Hepatocyte (in vitro differentiated cells): Measurements from ENCODE around the gene ADAMTS14. TPM values are rescaled to one million over a fixed set of nuclear protein-coding genes. Genes with fewer than 3 reads are reported as not detected.

Experiments
- DNase-seq: peaks from one replicate; pipeline ENCODE4 v3.0.0-alpha.2; 2016; ENCODE audit warnings: low spot score
- H2AFZ ChIP-seq: fragments of 200-600 bp; sonication (generic); 2 replicates; pipeline ENCODE4 v1.6.0; 2016; ENCODE audit warnings: antibody characterized with exemption, mild to moderate bottlenecking
- H3K27ac ChIP-seq: fragments of 200-600 bp; sonication (generic); 2 replicates; pipeline ENCODE4 v1.5.1; 2016; ENCODE audit warnings: mild to moderate bottlenecking
- H3K27me3 ChIP-seq: fragments of 200-600 bp; sonication (generic); 2 replicates; pipeline ENCODE4 v1.6.1; 2016
- H3K36me3 ChIP-seq: fragments of 200-600 bp; sonication (generic); replicated peaks from 2 replicates; pipeline ENCODE4 v1.5.1; 2016; ENCODE audit warnings: low read depth; ENCODE audit not compliant: insufficient read depth
- H3K4me1 ChIP-seq: fragments of 200-600 bp; sonication (generic); 2 replicates; pipeline ENCODE4 v1.5.1; 2016; ENCODE audit warnings: mild to moderate bottlenecking, moderate library complexity; ENCODE audit not compliant: insufficient read depth
- H3K4me2 ChIP-seq: fragments of 200-600 bp; sonication (generic); 2 replicates; pipeline ENCODE4 v1.6.0; 2016
- H3K4me3 ChIP-seq: fragments of 200-600 bp; sonication (generic); 2 replicates; pipeline ENCODE4 v1.5.1; 2016; ENCODE audit warnings: mild to moderate bottlenecking
- H3K79me2 ChIP-seq: fragments of 200-600 bp; sonication (generic); 2 replicates; pipeline ENCODE4 v1.6.0; 2017; ENCODE audit warnings: mild to moderate bottlenecking
- H3K9me2 ChIP-seq: fragments of 200-600 bp; sonication (generic); replicated peaks from 2 replicates; pipeline ENCODE4 v1.6.0; 2017; ENCODE audit warnings: mild to moderate bottlenecking; ENCODE audit not compliant: insufficient read depth
- H3K9me3 ChIP-seq: fragments of 200-600 bp; sonication (generic); 2 replicates; pipeline ENCODE4 v1.5.1; 2016; ENCODE audit warnings: low read depth, mild to moderate bottlenecking
- H4K20me1 ChIP-seq: fragments of 200-600 bp; sonication (generic); 2 replicates; pipeline ENCODE4 v1.6.0; 2016; ENCODE audit warnings: mild to moderate bottlenecking; ENCODE audit not compliant: insufficient read depth, poor library complexity, severe bottlenecking
- EZH2 ChIP-seq: fragments of 200-600 bp; sonication (generic); IDR thresholded peaks from 2 replicates; pipeline ENCODE4 v1.6.1; 2016; ENCODE audit warnings: antibody characterized with exemption, mild to moderate bottlenecking, borderline replicate concordance
- EZH2phosphoT487 ChIP-seq: fragments of 200-600 bp; sonication (generic); IDR thresholded peaks from one replicate; pipeline ENCODE4 v1.6.1; 2018; ENCODE audit warnings: antibody characterized with exemption, mild to moderate bottlenecking, low read depth, moderate library complexity; ENCODE audit not compliant: unreplicated experiment, severe bottlenecking
- WGBS: methylation state at CpG from one replicate; pipeline ENCODE4 v1.1.6; 2016; ENCODE audit warnings: low lambda C conversion rate; ENCODE audit errors: missing lambda C conversion rate; 5-methylcytosine and 5-hydroxymethylcytosine counted together
- polyA plus RNA-seq: library from polyadenylated mRNA; unstranded; fragments of >200 nt; fragmentation: Nextera tagmentation; extraction: Ambion mirVana; gene quantifications from 2 replicates; pipeline ENCODE4 v1.2.1, GENCODE V29; 2016
- total RNA-seq: library from RNA; depleted of rRNA; stranded (reverse); fragments of >200 nt; gene quantifications from 2 replicates; pipeline ENCODE4 v1.2.3, GENCODE V29; 2014
- TF ChIP-seq, protein P1 (sequence below): fragments of 200-600 bp; sonication (generic); IDR thresholded peaks from 2 replicates; pipeline ENCODE4 v1.5.1; 2016; ENCODE audit warnings: antibody characterized with exemption, mild to moderate bottlenecking; ENCODE audit not compliant: poor library complexity

Gene ADAMTS14
- total and polyA plus RNA-seq, 2 experiments from 2014 or later = 0.87 to 2.1 TPM

DNA sequence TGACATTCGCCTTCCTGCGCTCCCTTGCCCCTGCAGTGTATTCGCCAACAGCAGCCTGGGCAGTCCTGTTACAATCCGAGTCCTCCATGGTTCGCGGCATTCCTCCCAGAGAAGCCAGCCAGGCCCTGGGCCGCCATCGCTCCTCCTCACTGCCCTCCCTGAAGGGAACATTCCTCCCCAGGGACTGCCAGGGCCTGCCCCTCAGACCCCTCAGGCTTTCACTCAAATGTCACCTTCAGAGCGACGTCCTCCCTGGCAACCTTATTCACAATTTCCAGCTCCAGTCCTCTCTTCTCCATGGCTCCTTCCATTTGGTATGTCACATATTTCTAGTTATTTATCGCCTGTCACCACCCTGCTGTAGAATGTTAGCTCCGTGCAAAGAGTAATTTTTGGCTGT lies 17.4 kb downstream of the ADAMTS14 start:
- no peaks in the 10 kb centered on the region for H3K36me3 ChIP-seq

DNA sequence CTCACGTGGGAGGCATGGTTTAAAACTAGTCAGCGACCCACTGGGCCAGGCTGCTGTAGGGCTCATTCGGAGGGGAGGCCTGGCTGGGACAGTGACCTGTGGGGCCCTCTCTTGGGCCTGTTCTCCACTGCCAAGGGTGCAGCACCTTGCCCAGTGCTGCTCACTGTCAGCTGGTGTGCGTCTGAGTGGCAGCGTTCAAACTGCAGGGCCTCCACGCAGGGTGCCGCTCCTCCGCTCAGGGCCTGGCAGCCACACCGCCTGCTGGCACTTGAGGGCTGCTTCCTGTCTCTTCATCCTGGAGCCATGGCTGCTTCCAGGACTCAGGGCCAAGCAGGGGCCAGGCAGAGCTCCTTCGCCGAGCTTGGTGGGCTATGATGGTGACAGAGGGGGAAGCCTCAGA lies 18.3 kb downstream of the ADAMTS14 start:
- WGBS = 84% methylated on average over 8 of the region's 11 CpGs
- Histone ChIP-seq H3K4me2 (no peak overlapping the region), H3K4me3 (no peak overlapping the region), H2AFZ (no peak overlapping the region), H3K4me1 (peaks cover 11% of the 10 kb centered on the region), H4K20me1 (no peaks in the 10 kb centered on the region), H3K27ac (no peak overlapping the region), H3K9me3 (no peaks in the 10 kb centered on the region), H3K9me2 (no peaks in the 10 kb centered on the region), H3K79me2 (no peaks in the 10 kb centered on the region), H3K36me3 (no peaks in the 10 kb centered on the region), H3K27me3 (no peaks in the 10 kb centered on the region)
- TF ChIP-seq EZH2phosphoT487 (no peak), EZH2 (no peak)
- TF ChIP-seq, protein P1, sequence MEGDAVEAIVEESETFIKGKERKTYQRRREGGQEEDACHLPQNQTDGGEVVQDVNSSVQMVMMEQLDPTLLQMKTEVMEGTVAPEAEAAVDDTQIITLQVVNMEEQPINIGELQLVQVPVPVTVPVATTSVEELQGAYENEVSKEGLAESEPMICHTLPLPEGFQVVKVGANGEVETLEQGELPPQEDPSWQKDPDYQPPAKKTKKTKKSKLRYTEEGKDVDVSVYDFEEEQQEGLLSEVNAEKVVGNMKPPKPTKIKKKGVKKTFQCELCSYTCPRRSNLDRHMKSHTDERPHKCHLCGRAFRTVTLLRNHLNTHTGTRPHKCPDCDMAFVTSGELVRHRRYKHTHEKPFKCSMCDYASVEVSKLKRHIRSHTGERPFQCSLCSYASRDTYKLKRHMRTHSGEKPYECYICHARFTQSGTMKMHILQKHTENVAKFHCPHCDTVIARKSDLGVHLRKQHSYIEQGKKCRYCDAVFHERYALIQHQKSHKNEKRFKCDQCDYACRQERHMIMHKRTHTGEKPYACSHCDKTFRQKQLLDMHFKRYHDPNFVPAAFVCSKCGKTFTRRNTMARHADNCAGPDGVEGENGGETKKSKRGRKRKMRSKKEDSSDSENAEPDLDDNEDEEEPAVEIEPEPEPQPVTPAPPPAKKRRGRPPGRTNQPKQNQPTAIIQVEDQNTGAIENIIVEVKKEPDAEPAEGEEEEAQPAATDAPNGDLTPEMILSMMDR = no peak
- no peak for DNase-seq

More for the DNA sequence above, 17.4 kb downstream of the ADAMTS14 start:
- H3K79me2 ChIP-seq = no peaks in the 10 kb centered on the region
- no peaks in the 10 kb centered on the region for H4K20me1 ChIP-seq
- H3K9me3 ChIP-seq = no peaks in the 10 kb centered on the region
- no peak for DNase-seq
- no peak overlapping the region for H3K4me2 ChIP-seq
- H2AFZ ChIP-seq = no peak overlapping the region
- 98% methylated on average over 6 of the region's 12 CpGs for WGBS
- no peak overlapping the region for H3K4me3 ChIP-seq
- no peaks in the 10 kb centered on the region for H3K27me3 ChIP-seq
- no peaks in the 10 kb centered on the region for H3K9me2 ChIP-seq
- TF ChIP-seq EZH2 (no peak), EZH2phosphoT487 (no peak)
- TF ChIP-seq, protein P1 = no peak
- peaks cover 19% of the 10 kb centered on the region for H3K4me1 ChIP-seq
- H3K27ac ChIP-seq = no peak overlapping the region

DNA sequence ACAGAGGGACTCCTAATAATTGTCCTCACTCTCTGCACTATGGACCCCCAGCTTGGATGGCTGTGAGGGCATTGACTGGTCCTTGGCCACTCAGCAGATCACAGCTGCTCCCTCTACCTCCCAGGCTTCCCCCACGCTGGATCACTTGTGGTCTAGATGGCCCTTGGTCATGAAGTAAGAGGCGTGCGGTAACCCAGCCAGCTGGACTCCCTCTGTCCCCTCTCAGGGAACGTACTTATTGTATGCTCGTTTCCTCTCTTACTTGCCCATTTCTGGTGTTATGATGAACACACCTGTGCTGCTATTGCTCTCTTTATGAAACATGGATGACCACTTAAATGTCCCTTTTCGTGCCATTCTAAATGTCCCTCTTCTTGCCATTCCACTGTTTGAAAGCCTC lies 19.3 kb downstream of the ADAMTS14 start:
- no peaks in the 10 kb centered on the region for H4K20me1 ChIP-seq
- H3K36me3 ChIP-seq = no peaks in the 10 kb centered on the region

More for the DNA sequence above, 19.3 kb downstream of the ADAMTS14 start:
- Histone ChIP-seq H3K9me3 (no peaks in the 10 kb centered on the region), H3K9me2 (no peaks in the 10 kb centered on the region), H3K27ac (no peak overlapping the region), H3K79me2 (no peaks in the 10 kb centered on the region), H3K27me3 (no peaks in the 10 kb centered on the region), H3K4me3 (no peak overlapping the region), H3K4me2 (no peak overlapping the region), H2AFZ (no peak overlapping the region), H3K4me1 (peaks cover 10% of the 10 kb centered on the region)
- DNase-seq = no peak
- 85% methylated on average over 6 of the region's 6 CpGs for WGBS
- TF ChIP-seq EZH2phosphoT487 = no peak
- TF ChIP-seq, protein P1 = no peak
- no peak for TF ChIP-seq EZH2
